Stimulated activated CD4-positive, alpha-beta T cell treated with anti-CD3 and anti-CD28 coated beads, Interleukin-1b, Interleukin-23, amount 100 ng/mL, for 4 hours (primary cell): ENCODE measurements around the gene KCNMB3.
"Not testable (repeated sequence)": the region's sequence is repeated elsewhere in the genome, so short reads cannot be mapped to it uniquely, and the experiment has no call there.

Experiments
- DNase-seq, 2 donors: peaks; one replicate each; pipeline ENCODE4 v3.0.0-alpha.2; 2020; ENCODE audit warnings: low read depth in 2 of 2

KCNMB3 gene

DNA sequence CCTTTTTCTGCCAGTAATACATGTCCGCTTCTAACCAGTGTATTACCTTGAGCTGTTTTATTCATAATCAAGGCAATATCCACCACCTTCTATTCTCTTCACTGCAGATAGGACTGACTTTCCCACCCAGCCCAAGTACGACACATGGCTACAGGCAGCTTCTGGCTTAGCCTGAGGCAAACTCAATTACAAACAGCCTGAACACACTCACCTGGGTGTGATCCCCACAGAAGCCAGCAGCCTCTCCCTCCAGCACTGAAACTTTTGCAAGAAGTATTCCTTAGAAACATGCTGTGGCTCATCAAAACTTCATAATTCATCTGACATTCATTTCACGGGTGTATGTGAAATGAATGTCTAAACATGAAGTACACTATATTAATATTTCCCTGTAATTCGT is 13.5 kb upstream of the KCNMB3 start:
- DNase-seq = no peak

DNA sequence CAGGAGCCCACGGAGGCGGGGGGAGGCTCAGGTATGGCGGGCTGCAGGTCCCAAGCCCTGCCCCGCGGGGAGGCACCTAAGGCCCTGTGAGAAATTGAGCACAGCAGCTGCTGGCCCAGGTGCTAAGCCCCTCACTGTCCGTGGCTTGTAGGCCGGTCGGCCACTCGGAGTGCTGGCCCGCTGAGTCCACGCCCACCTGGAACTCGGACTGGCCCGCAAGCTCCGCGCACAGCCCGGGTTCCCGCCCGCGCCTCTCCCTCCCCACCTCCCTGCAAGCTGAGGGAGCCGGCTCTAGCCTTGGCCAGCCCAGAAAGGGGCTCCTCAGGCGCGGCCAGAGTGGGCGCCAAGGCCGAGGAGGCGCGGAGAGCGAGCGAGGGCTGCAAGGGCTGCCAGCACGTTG is 12.2 kb upstream of the KCNMB3 start:
- no peak for DNase-seq

GRCh38 chr3:179260949-179261765 is 10.2 kb upstream of the KCNMB3 start:
- peak; percentile 46 to 60 for DNase-seq

- not testable (repeated sequence) for DNase-seq
These were observed 9.2 kb upstream of the KCNMB3 start for GRCh38 chr3:179259959-179260756.

DNA sequence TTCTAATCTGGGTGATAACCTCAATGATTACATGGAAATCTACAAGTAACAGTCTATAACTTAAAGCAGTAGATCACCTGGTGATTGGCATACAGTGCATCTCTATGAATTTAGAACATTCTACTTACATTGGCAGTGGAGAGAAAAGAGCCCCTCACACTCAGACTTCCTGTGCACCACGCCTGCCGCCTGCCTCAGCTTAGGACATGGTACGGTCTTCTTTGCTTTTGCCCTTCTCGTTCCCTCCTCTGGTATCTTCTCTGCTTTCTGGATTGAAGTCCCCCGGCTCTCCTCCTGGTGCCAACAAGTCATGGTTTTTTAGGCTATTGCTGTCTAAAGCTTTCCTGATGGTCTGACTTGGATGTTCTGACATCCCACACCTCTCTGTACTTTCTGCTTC is 7.9 kb upstream of the KCNMB3 start:
- no peak for DNase-seq

GRCh38 chr3:179257742-179258141 is 6.8 kb upstream of the KCNMB3 start:
- DNase-seq = not testable (repeated sequence)

GRCh38 chr3:179256813-179257212 is 5.9 kb upstream of the KCNMB3 start:
- DNase-seq = no peak

DNA sequence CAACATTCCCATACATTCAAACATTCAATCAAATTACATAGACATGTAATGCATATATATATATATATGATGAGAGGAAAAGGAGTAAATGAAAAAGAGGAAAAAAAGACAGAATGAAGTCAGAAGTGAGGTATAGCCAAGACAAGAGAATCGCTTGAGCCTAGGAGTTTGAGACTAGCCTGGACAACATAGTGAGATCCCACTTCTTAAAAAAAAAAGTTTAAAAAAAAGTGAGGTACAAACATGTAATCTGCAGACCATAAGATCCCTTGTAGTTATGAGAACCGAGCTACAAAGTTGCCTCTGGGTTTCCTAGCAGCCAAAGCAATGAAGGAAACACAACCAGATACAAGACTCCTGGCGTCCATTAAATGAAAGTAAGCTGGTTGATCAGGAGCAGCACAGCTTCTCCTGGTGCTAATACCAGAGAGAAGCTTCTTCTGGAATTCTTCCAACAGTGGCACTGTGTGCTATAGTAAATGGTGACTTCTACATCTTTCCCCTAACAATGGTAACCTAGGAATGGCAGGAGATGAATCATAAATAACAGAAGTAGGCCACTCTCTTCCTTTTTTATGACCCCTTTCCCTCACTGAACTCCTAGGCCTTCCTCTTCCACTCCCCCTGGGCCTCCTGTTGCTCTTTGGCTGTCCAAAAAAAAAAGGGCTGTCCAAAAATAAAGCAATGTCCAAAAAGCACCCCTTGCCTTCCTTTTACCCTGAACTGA is 3.5 kb downstream of the KCNMB3 start:
- no peak for DNase-seq

DNA sequence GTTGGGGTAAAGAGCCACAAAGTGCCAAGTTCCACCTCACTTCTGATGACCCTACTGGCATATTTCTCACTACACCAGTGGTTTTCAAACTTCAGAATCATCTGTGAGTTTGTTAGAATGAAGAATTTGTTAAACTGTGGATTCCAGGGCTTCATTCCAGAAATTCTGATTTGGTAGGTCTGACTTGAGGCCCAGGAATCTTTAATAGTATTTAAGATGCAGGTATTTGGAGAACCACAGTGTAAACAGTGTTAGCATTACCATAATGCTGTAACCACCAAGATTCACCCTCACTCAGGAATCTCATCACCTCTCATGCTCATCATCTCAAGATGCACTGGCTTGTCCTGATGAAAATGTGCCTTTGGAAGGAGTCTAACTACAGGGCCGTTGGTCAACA is 6.0 kb downstream of the KCNMB3 start:
- no peak for DNase-seq

GRCh38 chr3:179242859-179243258 is 8.1 kb downstream of the KCNMB3 start:
- not testable (repeated sequence) for DNase-seq

DNA sequence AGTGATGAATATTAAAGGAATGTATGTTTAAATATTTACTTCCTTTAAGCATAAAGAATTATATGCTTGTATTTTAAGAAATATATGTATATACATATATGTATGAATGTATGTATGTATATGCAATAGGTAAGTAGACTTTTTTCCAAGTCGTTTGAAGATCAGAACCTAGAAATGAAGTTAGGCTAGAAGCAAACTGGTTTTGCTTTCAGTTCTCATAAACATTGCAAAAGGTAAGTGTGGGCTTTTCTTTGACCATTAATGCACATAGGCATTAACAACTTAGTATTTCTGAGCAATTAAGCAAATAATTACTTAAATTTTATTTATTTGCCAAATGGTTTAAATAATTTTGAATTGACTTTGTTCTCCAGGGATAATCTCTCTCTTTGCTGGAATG is 10.6 kb downstream of the KCNMB3 start:
- not testable (repeated sequence) for DNase-seq

DNA sequence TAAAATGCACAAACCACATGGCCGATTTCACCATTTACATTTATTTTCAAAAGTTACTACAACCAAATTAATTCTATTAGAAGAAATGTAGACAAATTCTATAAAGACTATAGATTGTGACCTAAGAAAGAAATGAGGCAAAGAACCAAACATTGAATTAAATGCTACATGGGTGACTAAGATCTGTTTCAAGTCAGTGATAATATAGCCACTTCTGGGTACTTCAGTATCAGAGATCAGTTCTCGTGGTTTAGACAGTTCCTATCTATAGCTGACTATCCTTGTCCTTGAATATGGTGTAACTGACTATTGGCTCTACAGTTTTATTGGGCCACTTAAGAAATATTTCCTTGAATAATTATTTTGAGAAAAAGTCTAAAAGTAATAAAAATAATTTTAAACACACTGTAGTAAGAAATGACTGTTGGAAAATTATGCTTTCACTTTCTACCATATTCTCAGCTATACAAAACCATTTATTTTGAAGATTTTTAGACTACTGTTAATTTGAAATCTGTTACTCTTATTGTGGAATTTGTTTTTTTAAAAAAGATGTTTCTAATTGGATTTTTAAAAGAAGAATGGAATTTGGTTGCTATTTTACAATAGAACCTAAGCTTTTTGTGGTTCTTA is 14.1 kb downstream of the KCNMB3 start:
- DNase-seq = no peak

DNA sequence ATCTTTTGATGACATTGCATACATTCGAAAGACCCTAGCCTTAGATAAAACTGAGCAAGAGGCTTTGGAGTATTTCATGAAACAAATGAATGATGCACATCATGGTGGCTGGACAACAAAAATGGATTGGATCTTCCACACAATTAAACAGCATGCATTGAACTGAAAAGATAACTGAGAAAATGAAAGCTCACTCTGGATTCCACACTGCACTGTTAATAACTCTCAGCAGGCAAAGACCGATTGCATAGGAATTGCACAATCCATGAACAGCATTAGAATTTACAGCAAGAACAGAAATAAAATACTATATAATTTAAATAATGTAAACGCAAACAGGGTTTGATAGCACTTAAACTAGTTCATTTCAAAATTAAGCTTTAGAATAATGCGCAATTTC is 16.7 kb downstream of the KCNMB3 start:
- DNase-seq = no peak

- DNase-seq = no peak
These were observed 17.9 kb downstream of the KCNMB3 start for GRCh38 chr3:179233043-179233442.

- DNase-seq = no peak
These were observed 21.7 kb downstream of the KCNMB3 start for GRCh38 chr3:179229177-179229576.

DNA sequence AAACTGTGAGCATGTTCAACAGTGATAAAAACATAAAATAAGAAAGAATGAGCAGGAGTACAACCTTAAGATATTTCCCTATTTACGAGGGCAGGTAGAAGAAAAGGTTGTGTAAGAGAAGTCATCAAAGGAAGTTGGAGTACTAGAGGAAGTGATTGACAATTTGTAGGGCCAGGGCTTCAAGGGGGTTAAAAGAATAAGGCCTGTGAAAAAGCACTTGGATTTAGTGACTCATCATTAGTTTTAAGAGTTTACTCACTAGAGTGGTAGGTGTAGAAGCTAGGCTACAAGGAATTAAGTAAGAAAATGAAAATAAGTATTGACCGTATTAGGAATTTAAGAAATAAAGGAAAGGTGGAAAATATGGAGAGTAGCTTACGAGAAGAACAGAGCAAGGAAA is 23.6 kb downstream of the KCNMB3 start:
- no peak for DNase-seq

DNA sequence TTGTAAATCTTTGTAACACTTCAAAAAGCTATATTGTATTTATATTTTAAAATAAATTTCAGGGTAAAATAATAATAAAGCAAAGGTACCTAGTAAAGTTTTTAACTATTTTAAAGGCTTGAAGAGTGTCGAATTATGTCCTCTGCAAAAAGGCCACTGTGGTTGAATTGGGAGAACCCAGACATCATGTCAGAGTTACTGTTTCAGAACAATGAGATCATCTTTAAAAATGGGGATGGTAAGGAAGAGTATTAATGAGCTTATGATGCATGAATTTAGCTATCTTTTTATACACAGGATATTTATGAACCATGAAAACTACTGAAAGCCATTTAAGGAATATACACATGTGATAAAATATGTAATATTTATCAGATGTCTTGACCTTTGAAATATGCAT is 26.3 kb downstream of the KCNMB3 start:
- no peak for DNase-seq

- no peak for DNase-seq
These were observed 27.4 kb downstream of the KCNMB3 start for GRCh38 chr3:179223548-179223947.

- DNase-seq = not testable (repeated sequence)
These were observed 32.7 kb downstream of the KCNMB3 start for GRCh38 chr3:179218213-179218612.

DNA sequence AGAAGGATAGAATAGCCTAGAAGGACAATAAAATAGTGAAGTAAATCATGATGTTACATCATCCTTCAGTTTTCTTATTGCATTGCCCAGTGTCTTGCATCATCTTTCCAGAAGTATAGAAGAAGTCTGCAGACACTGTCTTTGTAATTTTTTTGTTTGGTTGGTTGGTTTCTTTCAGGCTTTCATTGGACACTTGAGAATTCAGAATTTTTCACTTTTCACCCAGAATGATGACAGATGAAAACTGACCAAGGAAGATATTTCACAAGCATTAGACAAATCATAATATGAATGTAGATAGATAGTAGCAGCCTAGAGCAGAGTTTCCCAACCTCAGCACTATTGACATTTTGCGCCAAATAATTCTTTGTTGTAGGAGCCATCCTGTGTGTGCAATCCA is 35.4 kb downstream of the KCNMB3 start:
- not testable (repeated sequence) for DNase-seq

DNA sequence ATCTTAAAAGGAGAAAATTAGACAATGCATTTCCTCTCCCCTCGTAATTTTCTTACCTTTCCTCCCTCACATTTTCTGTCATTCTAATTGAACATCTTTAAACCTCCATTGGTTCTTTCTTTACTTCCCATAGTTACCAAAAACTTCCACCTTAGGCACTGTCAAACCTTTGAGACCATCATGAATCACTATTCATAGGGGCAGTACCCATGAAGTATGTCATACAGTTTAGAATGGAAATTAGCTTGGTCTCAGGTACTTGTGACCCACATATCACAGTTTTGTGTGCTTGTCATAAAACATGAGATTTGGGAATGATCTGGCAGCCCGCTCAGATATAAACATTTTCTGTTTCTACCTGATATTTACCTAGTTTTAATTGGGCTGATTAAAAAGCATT is 50.1 kb downstream of the KCNMB3 start:
- no peak for DNase-seq

GRCh38 chr3:179196700-179197099 is 54.2 kb downstream of the KCNMB3 start:
- DNase-seq = no peak
